GM18508 (cell line): ENCODE results near the gene SOS1.
A peak's percentile ranks its signal among the peaks of the same experiment; 100 is the strongest.
"Not testable (repeated sequence)": the region's sequence is repeated elsewhere in the genome, so short reads cannot be mapped to it uniquely, and the experiment has no call there.

ENCODE experiments used
- ATAC-seq: cut with Tn5 transposase; IDR thresholded peaks from one replicate; pipeline ENCODE4 v1.9.1; 2021; ENCODE audit warnings: moderate number of reproducible peaks; ENCODE audit not compliant: insufficient read depth, unreplicated experiment

Gene SOS1

GRCh38 chr2:39120771-39121522 lies at the start of gene SOS1:
TSS of gene SOS1 (minus strand) at chr2:39121051. CDS start at chr2:39120422, 629 bp downstream.
- ATAC-seq = peak; percentile 35

- no peak for ATAC-seq
These were observed 43.2 kb upstream of the SOS1 start for GRCh38 chr2:39164089-39164488.

- ATAC-seq = no peak
These were observed 40.1 kb upstream of the SOS1 start for GRCh38 chr2:39160982-39161381.

GRCh38 chr2:39159283-39159682 lies 38.4 kb upstream of the SOS1 start:
- ATAC-seq = no peak

GRCh38 chr2:39158351-39158750 lies 37.5 kb upstream of the SOS1 start:
- ATAC-seq = no peak

- no peak for ATAC-seq
These were observed 36.0 kb upstream of the SOS1 start for GRCh38 chr2:39156846-39157245.

- ATAC-seq = no peak
These were observed 35.3 kb upstream of the SOS1 start for GRCh38 chr2:39156107-39156506.

GRCh38 chr2:39155573-39155972 lies 34.7 kb upstream of the SOS1 start:
- ATAC-seq = not testable (repeated sequence)

- ATAC-seq = no peak
These were observed 34.1 kb upstream of the SOS1 start for GRCh38 chr2:39154944-39155343.

GRCh38 chr2:39153312-39153711 lies 32.5 kb upstream of the SOS1 start:
- ATAC-seq = no peak

GRCh38 chr2:39152504-39152903 lies 31.7 kb upstream of the SOS1 start:
- no peak for ATAC-seq

- no peak for ATAC-seq
These were observed 30.1 kb upstream of the SOS1 start for GRCh38 chr2:39150890-39151497.

- ATAC-seq = no peak
These were observed 29.3 kb upstream of the SOS1 start for GRCh38 chr2:39150102-39150562.

- ATAC-seq = no peak
These were observed 25.8 kb upstream of the SOS1 start for GRCh38 chr2:39146630-39147029.

GRCh38 chr2:39145906-39146421 lies 25.1 kb upstream of the SOS1 start:
- ATAC-seq = no peak

GRCh38 chr2:39144416-39144815 lies 23.6 kb upstream of the SOS1 start:
- no peak for ATAC-seq

GRCh38 chr2:39142904-39143605 lies 22.2 kb upstream of the SOS1 start:
- ATAC-seq = no peak

GRCh38 chr2:39141334-39142271 lies 20.8 kb upstream of the SOS1 start:
- ATAC-seq = no peak

GRCh38 chr2:39140948-39141333 lies 20.1 kb upstream of the SOS1 start:
- not testable (repeated sequence) for ATAC-seq

GRCh38 chr2:39140322-39140847 lies 19.5 kb upstream of the SOS1 start:
- ATAC-seq = no peak
